ENCODE measurements around the gene HYCC1. TPM values are rescaled to one million over a fixed set of nuclear protein-coding genes. Genes with fewer than 3 reads are reported as not detected.

HYCC1 gene
- polyA plus RNA-seq, 1 experiment: 39.3 TPM

GRCh38 chr7:23014681-23015080 lies 751 bp upstream of the HYCC1 start:
- no peak for DNase-seq (ENCODE audit: low read depth)
- Histone ChIP-seq H3K27me3 (ENCODE audit: control insufficient read depth, insufficient read depth, low read length) (no peaks in the 10 kb centered on the region), H3K36me3 (ENCODE audit: control insufficient read depth, insufficient read depth, low read length) (no peaks in the 10 kb centered on the region), H3K4me3 (ENCODE audit: low read depth, low read length) (no peak overlapping the region)
- CTCF ChIA-PET: interaction anchor here (1.3 kb wide), 1 partner anchor 54 kb away, joined by 3 read pairs; no protein-coding TSS in a partner anchor
- POLR2A ChIA-PET: no interaction called here
- TF ChIP-seq, protein P1, sequence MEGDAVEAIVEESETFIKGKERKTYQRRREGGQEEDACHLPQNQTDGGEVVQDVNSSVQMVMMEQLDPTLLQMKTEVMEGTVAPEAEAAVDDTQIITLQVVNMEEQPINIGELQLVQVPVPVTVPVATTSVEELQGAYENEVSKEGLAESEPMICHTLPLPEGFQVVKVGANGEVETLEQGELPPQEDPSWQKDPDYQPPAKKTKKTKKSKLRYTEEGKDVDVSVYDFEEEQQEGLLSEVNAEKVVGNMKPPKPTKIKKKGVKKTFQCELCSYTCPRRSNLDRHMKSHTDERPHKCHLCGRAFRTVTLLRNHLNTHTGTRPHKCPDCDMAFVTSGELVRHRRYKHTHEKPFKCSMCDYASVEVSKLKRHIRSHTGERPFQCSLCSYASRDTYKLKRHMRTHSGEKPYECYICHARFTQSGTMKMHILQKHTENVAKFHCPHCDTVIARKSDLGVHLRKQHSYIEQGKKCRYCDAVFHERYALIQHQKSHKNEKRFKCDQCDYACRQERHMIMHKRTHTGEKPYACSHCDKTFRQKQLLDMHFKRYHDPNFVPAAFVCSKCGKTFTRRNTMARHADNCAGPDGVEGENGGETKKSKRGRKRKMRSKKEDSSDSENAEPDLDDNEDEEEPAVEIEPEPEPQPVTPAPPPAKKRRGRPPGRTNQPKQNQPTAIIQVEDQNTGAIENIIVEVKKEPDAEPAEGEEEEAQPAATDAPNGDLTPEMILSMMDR (IDR thresholded peaks at IDR 0.05; ENCODE audit: insufficient read depth, low read depth, low read length): no peak

- ChIA-PET CTCF (interaction anchor here (0.5 to 1.7 kb wide), 6 partner anchors 9 to 1068 kb away, joined by 3 to 6 read pairs (median 3); partner anchors contain the start of gene CDCA7L), POLR2A (no interaction called here)
- DNase-seq (ENCODE audit: low read depth): no peak
Measured at GRCh38 chr7:23012908-23013714, 819 bp downstream of the HYCC1 start.

DNA sequence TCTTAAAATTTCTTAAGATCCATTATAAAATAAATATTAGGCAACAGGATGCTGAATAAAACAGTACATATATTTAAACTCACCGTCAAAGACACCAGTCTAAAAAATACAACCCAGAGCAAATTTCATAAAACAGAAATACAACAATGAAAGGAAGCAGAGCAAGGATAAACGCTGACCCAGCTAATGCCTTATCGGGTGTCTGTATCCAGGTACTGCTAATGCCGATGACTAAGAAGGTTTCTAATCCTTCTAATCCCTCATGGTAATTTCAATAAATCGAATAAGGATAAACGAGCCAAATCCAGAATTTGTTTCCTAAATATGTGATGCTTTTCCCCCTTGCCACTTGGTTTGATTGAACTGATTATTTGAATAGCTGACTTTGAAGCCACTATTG lies 1.7 kb downstream of the HYCC1 start:
- Histone ChIP-seq H3K4me3 (ENCODE audit: low read depth, low read length) (peak overlapping the region; percentile 90), H3K36me3 (ENCODE audit: control insufficient read depth, insufficient read depth, low read length) (no peaks in the 10 kb centered on the region), H3K27me3 (ENCODE audit: control insufficient read depth, insufficient read depth, low read length) (no peaks in the 10 kb centered on the region)
- DNase-seq (ENCODE audit: low read depth): no peak
- ChIA-PET CTCF (interaction anchor here (0.7 to 1.7 kb wide), 5 partner anchors 8 to 455 kb away, joined by 3 to 6 read pairs (median 3); no protein-coding TSS in a partner anchor), POLR2A (no interaction called here)
- TF ChIP-seq, protein P1 (IDR thresholded peaks at IDR 0.05; ENCODE audit: insufficient read depth, low read depth, low read length): no peak

More at GRCh38 chr7:23012908-23013714, 819 bp downstream of the HYCC1 start:
- no peaks in the 10 kb centered on the region for H3K36me3 ChIP-seq (ENCODE audit: control insufficient read depth, insufficient read depth, low read length)
- peak overlapping the region; percentile 90 for H3K4me3 ChIP-seq (ENCODE audit: low read depth, low read length)
- TF ChIP-seq, protein P1 (IDR thresholded peaks at IDR 0.05; ENCODE audit: insufficient read depth, low read depth, low read length): no peak; the same call in none of the 2 replicates
- H3K27me3 ChIP-seq (ENCODE audit: control insufficient read depth, insufficient read depth, low read length): no peaks in the 10 kb centered on the region

DNA sequence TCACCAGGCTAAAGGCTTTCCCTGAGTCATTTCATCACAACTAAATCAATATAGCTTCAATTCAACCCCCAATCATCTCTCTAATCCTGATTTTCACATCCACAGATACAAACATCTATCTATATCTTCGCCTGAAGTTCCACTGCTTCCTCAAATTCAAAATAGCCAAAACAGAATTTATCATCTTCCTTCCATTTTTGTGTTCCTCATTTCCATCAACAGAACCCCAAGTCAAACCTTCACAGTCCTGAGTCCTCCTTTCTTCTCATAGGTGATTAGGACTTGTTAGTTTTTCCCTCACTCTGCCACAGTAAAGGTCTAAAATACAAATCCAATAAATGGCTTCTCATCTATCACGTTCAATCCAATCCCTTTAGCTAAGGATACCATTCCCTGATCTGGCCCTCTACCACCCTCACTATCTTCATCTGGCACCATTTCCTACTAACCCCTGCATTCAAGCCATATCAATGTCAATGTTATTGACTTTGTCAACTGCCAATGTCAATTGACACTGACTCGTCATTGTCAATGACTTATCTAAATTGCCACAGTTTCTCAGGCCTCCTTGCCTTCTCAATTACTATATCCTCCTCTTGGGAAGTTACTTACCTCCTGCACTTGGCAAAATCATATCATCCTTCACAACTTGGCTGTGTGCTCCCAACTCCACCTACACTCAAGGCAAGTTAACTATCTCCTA lies 2.6 kb downstream of the HYCC1 start:
- ChIA-PET CTCF (interaction anchor here (0.7 to 1.7 kb wide), 3 partner anchors 9 to 454 kb away, joined by 3 to 4 read pairs (median 3); no protein-coding TSS in a partner anchor), POLR2A (interaction anchor here (0.6 kb wide), 2 partner anchors 152 to 178 kb away, joined by 4 to 7 read pairs; no protein-coding TSS in a partner anchor)
- Histone ChIP-seq H3K27me3 (ENCODE audit: control insufficient read depth, insufficient read depth, low read length) (no peaks in the 10 kb centered on the region), H3K4me3 (ENCODE audit: low read depth, low read length) (no peak overlapping the region; the same call in 1 of the 2 replicates), H3K36me3 (ENCODE audit: control insufficient read depth, insufficient read depth, low read length) (no peaks in the 10 kb centered on the region)
- DNase-seq (ENCODE audit: low read depth): no peak
- TF ChIP-seq, protein P1 (IDR thresholded peaks at IDR 0.05; ENCODE audit: insufficient read depth, low read depth, low read length): no peak

DNA sequence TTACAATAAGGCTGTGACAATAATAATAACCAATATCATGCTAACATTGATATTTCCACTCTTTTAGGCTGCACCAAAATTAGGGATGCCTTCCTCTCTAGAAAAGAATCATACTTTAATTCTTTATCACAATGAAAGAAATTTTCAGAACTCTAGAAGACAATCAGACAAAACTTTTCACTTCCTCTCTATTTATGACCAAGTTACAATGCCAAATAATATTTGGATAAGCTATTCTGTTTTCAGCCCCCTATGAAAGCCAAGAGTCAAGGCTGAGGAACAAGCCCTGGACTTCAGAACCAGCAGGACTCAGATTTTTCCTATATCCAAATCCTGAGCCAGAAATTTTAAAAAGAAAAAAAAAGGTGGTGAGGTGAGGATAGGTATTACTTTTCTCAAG lies 4.6 kb downstream of the HYCC1 start:
- Histone ChIP-seq H3K4me3 (ENCODE audit: low read depth, low read length) (no peak overlapping the region), H3K27me3 (ENCODE audit: control insufficient read depth, insufficient read depth, low read length) (no peaks in the 10 kb centered on the region), H3K36me3 (ENCODE audit: control insufficient read depth, insufficient read depth, low read length) (no peaks in the 10 kb centered on the region)
- DNase-seq (ENCODE audit: low read depth): no peak
- CTCF ChIA-PET: no interaction called here
- TF ChIP-seq, protein P1 (IDR thresholded peaks at IDR 0.05; ENCODE audit: insufficient read depth, low read depth, low read length): no peak
- POLR2A ChIA-PET: interaction anchor here (0.7 kb wide), 1 partner anchor 282 kb away, joined by 3 read pairs; no protein-coding TSS in a partner anchor

Data from BJ (cell line).